Measurements from ENCODE around the gene TNKS1BP1.

DNA sequence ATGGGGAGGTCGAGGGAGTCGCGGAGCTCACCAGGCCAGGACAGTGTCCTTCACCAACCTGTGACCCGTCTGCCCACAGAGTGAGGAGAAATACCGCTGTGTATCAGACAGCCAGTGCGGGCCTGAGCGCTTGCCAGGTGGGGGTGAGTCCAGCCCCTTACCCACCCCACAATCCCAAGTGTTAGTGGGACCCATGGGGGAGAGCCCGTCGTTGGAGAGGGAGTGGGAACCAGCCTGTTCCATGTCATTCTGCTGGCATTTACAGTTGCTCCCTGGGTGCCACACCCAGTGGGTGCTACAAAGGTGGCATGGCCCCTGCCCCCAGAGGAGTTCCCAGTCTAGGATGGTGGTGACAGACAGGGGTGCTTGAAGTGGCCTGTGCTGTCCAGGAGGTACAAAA is 22.6 kb upstream of the TNKS1BP1 start:
- TF ChIP-seq POLR2AphosphoS5 (IDR thresholded peaks at IDR 0.05; ENCODE audit: low read depth, low read length) (no peak), SIN3A (IDR thresholded peaks at IDR 0.05; ENCODE audit: borderline replicate concordance, insufficient read depth, low read depth, low read length) (no peak)
- TF ChIP-seq, protein P1, sequence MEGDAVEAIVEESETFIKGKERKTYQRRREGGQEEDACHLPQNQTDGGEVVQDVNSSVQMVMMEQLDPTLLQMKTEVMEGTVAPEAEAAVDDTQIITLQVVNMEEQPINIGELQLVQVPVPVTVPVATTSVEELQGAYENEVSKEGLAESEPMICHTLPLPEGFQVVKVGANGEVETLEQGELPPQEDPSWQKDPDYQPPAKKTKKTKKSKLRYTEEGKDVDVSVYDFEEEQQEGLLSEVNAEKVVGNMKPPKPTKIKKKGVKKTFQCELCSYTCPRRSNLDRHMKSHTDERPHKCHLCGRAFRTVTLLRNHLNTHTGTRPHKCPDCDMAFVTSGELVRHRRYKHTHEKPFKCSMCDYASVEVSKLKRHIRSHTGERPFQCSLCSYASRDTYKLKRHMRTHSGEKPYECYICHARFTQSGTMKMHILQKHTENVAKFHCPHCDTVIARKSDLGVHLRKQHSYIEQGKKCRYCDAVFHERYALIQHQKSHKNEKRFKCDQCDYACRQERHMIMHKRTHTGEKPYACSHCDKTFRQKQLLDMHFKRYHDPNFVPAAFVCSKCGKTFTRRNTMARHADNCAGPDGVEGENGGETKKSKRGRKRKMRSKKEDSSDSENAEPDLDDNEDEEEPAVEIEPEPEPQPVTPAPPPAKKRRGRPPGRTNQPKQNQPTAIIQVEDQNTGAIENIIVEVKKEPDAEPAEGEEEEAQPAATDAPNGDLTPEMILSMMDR (IDR thresholded peaks at IDR 0.05): no peak
- TF ChIP-seq, protein P2, sequence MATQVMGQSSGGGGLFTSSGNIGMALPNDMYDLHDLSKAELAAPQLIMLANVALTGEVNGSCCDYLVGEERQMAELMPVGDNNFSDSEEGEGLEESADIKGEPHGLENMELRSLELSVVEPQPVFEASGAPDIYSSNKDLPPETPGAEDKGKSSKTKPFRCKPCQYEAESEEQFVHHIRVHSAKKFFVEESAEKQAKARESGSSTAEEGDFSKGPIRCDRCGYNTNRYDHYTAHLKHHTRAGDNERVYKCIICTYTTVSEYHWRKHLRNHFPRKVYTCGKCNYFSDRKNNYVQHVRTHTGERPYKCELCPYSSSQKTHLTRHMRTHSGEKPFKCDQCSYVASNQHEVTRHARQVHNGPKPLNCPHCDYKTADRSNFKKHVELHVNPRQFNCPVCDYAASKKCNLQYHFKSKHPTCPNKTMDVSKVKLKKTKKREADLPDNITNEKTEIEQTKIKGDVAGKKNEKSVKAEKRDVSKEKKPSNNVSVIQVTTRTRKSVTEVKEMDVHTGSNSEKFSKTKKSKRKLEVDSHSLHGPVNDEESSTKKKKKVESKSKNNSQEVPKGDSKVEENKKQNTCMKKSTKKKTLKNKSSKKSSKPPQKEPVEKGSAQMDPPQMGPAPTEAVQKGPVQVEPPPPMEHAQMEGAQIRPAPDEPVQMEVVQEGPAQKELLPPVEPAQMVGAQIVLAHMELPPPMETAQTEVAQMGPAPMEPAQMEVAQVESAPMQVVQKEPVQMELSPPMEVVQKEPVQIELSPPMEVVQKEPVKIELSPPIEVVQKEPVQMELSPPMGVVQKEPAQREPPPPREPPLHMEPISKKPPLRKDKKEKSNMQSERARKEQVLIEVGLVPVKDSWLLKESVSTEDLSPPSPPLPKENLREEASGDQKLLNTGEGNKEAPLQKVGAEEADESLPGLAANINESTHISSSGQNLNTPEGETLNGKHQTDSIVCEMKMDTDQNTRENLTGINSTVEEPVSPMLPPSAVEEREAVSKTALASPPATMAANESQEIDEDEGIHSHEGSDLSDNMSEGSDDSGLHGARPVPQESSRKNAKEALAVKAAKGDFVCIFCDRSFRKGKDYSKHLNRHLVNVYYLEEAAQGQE (IDR thresholded peaks at IDR 0.05; ENCODE audit: insufficient read depth in 1 of 2, low read depth in 2 of 2, low read length in 1 of 2): no peak
